Tibial nerve (tissue), 3 donors: ENCODE data around the gene SOCS4.

Experiments
- CTCF ChIP-seq, 5 experiments: fragments of 200-600 bp in 3 of 5; fragments of 450-650 bp in 2 of 5; sonication (generic) in 3 of 5; IDR thresholded peaks; one replicate each; pipeline ENCODE4 v1.5.1; 2016 to 2019; ENCODE audit warnings: antibody characterized with exemption in 5 of 5, mild to moderate bottlenecking in 3 of 5, moderate library complexity in 2 of 5
- POLR2A ChIP-seq, 2 donors: fragments of 450-650 bp; IDR thresholded peaks; one replicate each; pipeline ENCODE4 v1.6.1; 2017; ENCODE audit warnings: antibody characterized with exemption in 2 of 2, mild to moderate bottlenecking in 2 of 2, moderate library complexity in 2 of 2

GRCh38 chr14:55038708-55039107, 11.7 kb downstream of the SOCS4 start:
- TF ChIP-seq POLR2A (IDR thresholded peaks at IDR 0.05) (no peak), CTCF (IDR thresholded peaks at IDR 0.05) (no peak)
